ENCODE data around the gene IFNL1.
A peak's percentile ranks its signal among the peaks of the same experiment; 100 is the strongest.

IFNL1 gene

DNA sequence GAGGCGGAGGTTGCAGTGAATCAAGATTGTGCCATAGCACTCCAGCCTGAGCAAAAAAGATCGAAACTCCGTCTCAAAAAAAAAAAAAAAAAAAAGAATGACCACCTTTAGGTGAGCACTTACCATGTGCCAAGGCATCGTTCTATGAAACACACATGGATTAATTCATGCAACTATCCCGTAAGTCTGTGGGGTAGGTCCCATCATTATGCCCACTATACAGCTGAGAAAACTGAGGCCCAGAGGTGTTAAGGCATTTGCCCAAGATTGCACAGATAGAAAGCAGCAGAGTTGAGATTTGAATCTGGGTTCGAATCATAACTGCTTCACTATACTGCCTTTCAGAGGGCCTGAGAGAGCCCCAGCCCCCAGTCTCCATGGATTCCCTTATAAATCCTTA lies 37.3 kb downstream of the IFNL1 start:
- no peak overlapping the region for H4K91ac ChIP-seq (ENCODE audit: low read length)
- no peaks in the 10 kb centered on the region for H3K4me1 ChIP-seq (ENCODE audit: control insufficient read depth, insufficient read depth, low read depth, low read length)
- no peaks in the 10 kb centered on the region for H3K9me3 ChIP-seq (ENCODE audit: control insufficient read depth, low read length)
- H4K8ac ChIP-seq (ENCODE audit: low read length), result no peak overlapping the region
- H3K36me3 ChIP-seq (ENCODE audit: control insufficient read depth in 1 of 2, insufficient read depth in 2 of 2, low read depth in 1 of 2, low read length in 2 of 2), result no peaks in the 10 kb centered on the region
- no peak overlapping the region for H2AK5ac ChIP-seq (ENCODE audit: low read length, severe bottlenecking)
- no peak overlapping the region for H3K14ac ChIP-seq (ENCODE audit: low read length in 2 of 2)
- WGBS, result 97% methylated on average over 5 of the region's 6 CpGs
- no peak overlapping the region for H2AFZ ChIP-seq (ENCODE audit: low read depth, low read length)
- DNase-seq, result no peak
- H3K18ac ChIP-seq (ENCODE audit: low read depth in 1 of 2, low read length in 2 of 2), result no peak overlapping the region
- H3K27me3 ChIP-seq (ENCODE audit: control insufficient read depth in 1 of 2, insufficient read depth in 1 of 2, low read length in 2 of 2), result peaks cover 6 to 17% of the 10 kb centered on the region in 2 experiments
- no peak overlapping the region for H2BK15ac ChIP-seq (ENCODE audit: low read depth, poor library complexity, severe bottlenecking)
- no peak overlapping the region for H2BK5ac ChIP-seq (ENCODE audit: low read depth, low read length, poor library complexity, severe bottlenecking)
- H3K79me1 ChIP-seq (replicated peaks; ENCODE audit: low read length, poor library complexity, severe bottlenecking), result no peaks in the 10 kb centered on the region
- H3K23ac ChIP-seq (ENCODE audit: low read length in 2 of 2), result no peak overlapping the region
- H3K4ac ChIP-seq (ENCODE audit: low read depth in 1 of 2, low read length in 2 of 2), result no peak overlapping the region
- H3K27ac ChIP-seq (ENCODE audit: low read length, poor library complexity, severe bottlenecking), result no peak overlapping the region
- H3K4me2 ChIP-seq (ENCODE audit: low read length, poor library complexity, severe bottlenecking), result no peak overlapping the region
- H2BK12ac ChIP-seq (ENCODE audit: low read length in 2 of 2), result no peak overlapping the region
- H2BK120ac ChIP-seq (ENCODE audit: low read depth, low read length), result no peak overlapping the region
- H3K9ac ChIP-seq (ENCODE audit: low read length), result no peak overlapping the region
- no peak overlapping the region for H3K4me3 ChIP-seq (ENCODE audit: insufficient read depth in 1 of 2, low read depth in 1 of 2, low read length in 2 of 2)

DNA sequence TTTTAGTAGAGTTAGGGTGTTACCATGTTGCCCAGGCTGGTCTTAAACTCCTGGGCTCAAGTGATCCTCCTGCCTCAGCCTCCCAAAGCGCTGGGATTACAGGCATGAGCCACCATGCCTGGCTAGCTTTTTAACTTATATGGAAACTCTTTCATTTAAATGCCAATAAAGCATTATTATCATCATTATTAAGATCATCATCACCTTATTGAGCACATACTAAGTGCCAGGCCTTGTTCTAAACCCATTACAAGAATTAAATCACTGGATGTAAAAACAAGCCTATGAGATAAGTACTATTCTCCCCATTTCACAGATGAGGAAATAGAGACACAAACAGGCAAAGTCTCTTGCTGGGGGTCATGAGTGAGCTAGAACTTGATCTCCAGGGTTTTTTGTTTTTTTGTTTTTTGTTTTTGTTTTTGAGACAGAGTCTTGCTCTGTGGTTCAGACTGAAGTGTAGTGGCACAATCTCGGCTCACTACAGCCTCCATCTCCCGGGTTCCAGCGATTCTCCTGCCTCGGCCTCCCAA lies 38.3 kb downstream of the IFNL1 start:
- Histone ChIP-seq H3K4ac (ENCODE audit: low read depth in 1 of 2, low read length in 2 of 2) (no peak overlapping the region), H3K9ac (ENCODE audit: low read length) (no peak overlapping the region), H4K91ac (ENCODE audit: low read length) (no peak overlapping the region), H3K4me1 (ENCODE audit: control insufficient read depth, insufficient read depth, low read depth, low read length) (no peaks in the 10 kb centered on the region), H3K4me2 (ENCODE audit: low read length, poor library complexity, severe bottlenecking) (no peak overlapping the region), H4K8ac (ENCODE audit: low read length) (no peak overlapping the region), H3K27me3 (ENCODE audit: control insufficient read depth in 1 of 2, insufficient read depth in 1 of 2, low read length in 2 of 2) (peaks cover 6 to 9% of the 10 kb centered on the region in 2 experiments), H3K4me3 (ENCODE audit: insufficient read depth in 1 of 2, low read depth in 1 of 2, low read length in 2 of 2) (no peak overlapping the region), H2AK5ac (ENCODE audit: low read length, severe bottlenecking) (no peak overlapping the region), H3K27ac (ENCODE audit: low read length, poor library complexity, severe bottlenecking) (no peak overlapping the region), H3K23ac (ENCODE audit: low read length in 2 of 2) (no peak overlapping the region), H3K14ac (ENCODE audit: low read length in 2 of 2) (no peak overlapping the region), H2AFZ (ENCODE audit: low read depth, low read length) (no peak overlapping the region), H2BK120ac (ENCODE audit: low read depth, low read length) (no peak overlapping the region), H2BK15ac (ENCODE audit: low read depth, poor library complexity, severe bottlenecking) (no peak overlapping the region), H2BK12ac (ENCODE audit: low read length in 2 of 2) (no peak overlapping the region), H3K36me3 (ENCODE audit: control insufficient read depth in 1 of 2, insufficient read depth in 2 of 2, low read depth in 1 of 2, low read length in 2 of 2) (no peaks in the 10 kb centered on the region), H3K18ac (ENCODE audit: low read depth in 1 of 2, low read length in 2 of 2) (no peak overlapping the region), H3K9me3 (ENCODE audit: control insufficient read depth, low read length) (no peaks in the 10 kb centered on the region), H2BK5ac (ENCODE audit: low read depth, low read length, poor library complexity, severe bottlenecking) (no peak overlapping the region), H3K79me1 (replicated peaks; ENCODE audit: low read length, poor library complexity, severe bottlenecking) (no peaks in the 10 kb centered on the region)
- 88% methylated on average over 5 of the region's 5 CpGs for WGBS
- DNase-seq, result no peak

GRCh38 chr19:39335168-39335548 lies 39.0 kb downstream of the IFNL1 start:
- Histone ChIP-seq H3K4me1 (ENCODE audit: control insufficient read depth, insufficient read depth, low read depth, low read length) (peaks cover 2% of the 10 kb centered on the region), H3K9ac (ENCODE audit: low read length) (no peak overlapping the region), H3K14ac (ENCODE audit: low read length in 2 of 2) (no peak overlapping the region), H3K36me3 (ENCODE audit: control insufficient read depth in 1 of 2, insufficient read depth in 2 of 2, low read depth in 1 of 2, low read length in 2 of 2) (no peaks in the 10 kb centered on the region), H4K8ac (ENCODE audit: low read length) (peak overlapping the region; percentile 5), H2BK120ac (ENCODE audit: low read depth, low read length) (no peak overlapping the region), H4K91ac (ENCODE audit: low read length) (peak overlapping the region; percentile 39), H3K4me3 (ENCODE audit: insufficient read depth in 1 of 2, low read depth in 1 of 2, low read length in 2 of 2) (no peak overlapping the region), H2AK5ac (ENCODE audit: low read length, severe bottlenecking) (no peak overlapping the region), H3K4me2 (ENCODE audit: low read length, poor library complexity, severe bottlenecking) (no peak overlapping the region), H3K9me3 (ENCODE audit: control insufficient read depth, low read length) (no peaks in the 10 kb centered on the region), H2AFZ (ENCODE audit: low read depth, low read length) (no peak overlapping the region), H3K18ac (ENCODE audit: low read depth in 1 of 2, low read length in 2 of 2) (no peak overlapping the region), H2BK15ac (ENCODE audit: low read depth, poor library complexity, severe bottlenecking) (no peak overlapping the region), H2BK12ac (ENCODE audit: low read length in 2 of 2) (peak overlapping the region in 1 of 2 experiments; percentile 54), H3K4ac (ENCODE audit: low read depth in 1 of 2, low read length in 2 of 2) (no peak overlapping the region), H3K27ac (ENCODE audit: low read length, poor library complexity, severe bottlenecking) (no peak overlapping the region), H3K27me3 (ENCODE audit: control insufficient read depth in 1 of 2, insufficient read depth in 1 of 2, low read length in 2 of 2) (peaks cover 6% of the 10 kb centered on the region in 2 experiments), H3K23ac (ENCODE audit: low read length in 2 of 2) (no peak overlapping the region), H3K79me1 (replicated peaks; ENCODE audit: low read length, poor library complexity, severe bottlenecking) (no peaks in the 10 kb centered on the region), H2BK5ac (ENCODE audit: low read depth, low read length, poor library complexity, severe bottlenecking) (no peak overlapping the region)
- WGBS, result 88% methylated on average over 6 of the region's 6 CpGs
- no peak for DNase-seq

DNA sequence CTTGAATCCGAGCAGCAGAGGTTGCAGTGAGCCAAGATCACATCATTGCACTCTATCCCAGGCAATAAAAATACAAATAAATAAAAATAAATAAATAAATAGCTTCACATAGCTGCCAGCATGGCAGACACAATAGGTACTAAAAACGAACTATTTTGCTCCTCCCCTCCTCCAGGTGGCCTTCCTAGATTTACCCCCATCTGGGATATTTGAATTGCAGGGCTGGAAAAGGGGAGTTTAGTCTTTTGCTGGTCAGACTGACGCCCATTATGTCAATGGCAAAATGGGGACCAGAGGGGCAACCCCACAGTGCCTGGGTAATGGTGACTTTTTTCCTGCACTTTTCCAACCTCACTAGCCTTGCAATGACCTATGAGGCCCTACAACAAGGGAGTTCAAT lies 40.3 kb downstream of the IFNL1 start:
- Histone ChIP-seq H3K27me3 (ENCODE audit: control insufficient read depth in 1 of 2, insufficient read depth in 1 of 2, low read length in 2 of 2) (peaks cover 0 to 3% of the 10 kb centered on the region in 2 experiments), H4K91ac (ENCODE audit: low read length) (no peak overlapping the region), H3K4me2 (ENCODE audit: low read length, poor library complexity, severe bottlenecking) (no peak overlapping the region), H2AFZ (ENCODE audit: low read depth, low read length) (no peak overlapping the region), H3K4me1 (ENCODE audit: control insufficient read depth, insufficient read depth, low read depth, low read length) (peaks cover 8% of the 10 kb centered on the region), H3K18ac (ENCODE audit: low read depth in 1 of 2, low read length in 2 of 2) (no peak overlapping the region), H3K79me1 (replicated peaks; ENCODE audit: low read length, poor library complexity, severe bottlenecking) (peaks cover 3% of the 10 kb centered on the region), H2BK15ac (ENCODE audit: low read depth, poor library complexity, severe bottlenecking) (no peak overlapping the region), H3K27ac (ENCODE audit: low read length, poor library complexity, severe bottlenecking) (no peak overlapping the region), H2BK12ac (ENCODE audit: low read length in 2 of 2) (no peak overlapping the region), H4K8ac (ENCODE audit: low read length) (no peak overlapping the region), H2BK120ac (ENCODE audit: low read depth, low read length) (no peak overlapping the region), H2BK5ac (ENCODE audit: low read depth, low read length, poor library complexity, severe bottlenecking) (no peak overlapping the region), H3K23ac (ENCODE audit: low read length in 2 of 2) (no peak overlapping the region), H3K36me3 (ENCODE audit: control insufficient read depth in 1 of 2, insufficient read depth in 2 of 2, low read depth in 1 of 2, low read length in 2 of 2) (no peaks in the 10 kb centered on the region), H3K4me3 (ENCODE audit: insufficient read depth in 1 of 2, low read depth in 1 of 2, low read length in 2 of 2) (no peak overlapping the region), H3K9me3 (ENCODE audit: control insufficient read depth, low read length) (no peaks in the 10 kb centered on the region), H2AK5ac (ENCODE audit: low read length, severe bottlenecking) (no peak overlapping the region), H3K14ac (ENCODE audit: low read length in 2 of 2) (no peak overlapping the region), H3K4ac (ENCODE audit: low read depth in 1 of 2, low read length in 2 of 2) (no peak overlapping the region), H3K9ac (ENCODE audit: low read length) (no peak overlapping the region)
- 78% methylated on average over 2 of the region's 3 CpGs for WGBS
- DNase-seq, result no peak
